HL-60 (cell line): Measurements from ENCODE around the gene ARIH2.

Experiments used
- GABPA ChIP-seq: IDR thresholded peaks from 2 replicates; pipeline ENCODE4 v1.6.1; 2012; ENCODE audit warnings: low read depth
- POLR2AphosphoS5 ChIP-seq: IDR thresholded peaks from 2 replicates; pipeline ENCODE4 v1.6.1; 2012; ENCODE audit warnings: low read depth
- TF ChIP-seq, protein P1 (sequence below): IDR thresholded peaks from one replicate; pipeline ENCODE4 v1.5.1; 2011; ENCODE audit warnings: low read length, control low read depth, inconsistent platforms; ENCODE audit not compliant: insufficient read depth
- TF ChIP-seq, protein P2 (sequence below): IDR thresholded peaks from 2 replicates; pipeline ENCODE4 v1.6.1; 2012; ENCODE audit warnings: low read depth; ENCODE audit not compliant: insufficient replicate concordance

DNA sequence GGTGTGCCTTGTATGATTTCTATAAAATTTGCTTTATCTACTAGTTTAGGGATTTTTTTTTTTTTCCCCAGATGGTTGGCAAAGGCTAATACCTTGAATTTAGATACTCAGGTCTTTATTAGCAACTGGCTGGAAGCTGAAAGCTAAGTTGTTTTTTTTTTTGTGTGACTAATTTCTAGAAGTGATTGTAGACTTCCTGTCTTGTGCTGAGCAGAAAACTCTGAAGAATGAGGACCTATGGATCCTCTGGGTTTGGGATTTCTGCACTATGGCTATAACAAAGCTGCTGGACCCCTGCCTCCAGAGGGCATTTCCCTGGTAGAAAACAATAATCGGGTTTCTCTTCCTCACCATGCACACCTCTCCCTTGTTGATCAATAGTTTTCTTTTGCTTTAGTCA, 10.0 kb downstream of the ARIH2 start:
- TF ChIP-seq, protein P1, sequence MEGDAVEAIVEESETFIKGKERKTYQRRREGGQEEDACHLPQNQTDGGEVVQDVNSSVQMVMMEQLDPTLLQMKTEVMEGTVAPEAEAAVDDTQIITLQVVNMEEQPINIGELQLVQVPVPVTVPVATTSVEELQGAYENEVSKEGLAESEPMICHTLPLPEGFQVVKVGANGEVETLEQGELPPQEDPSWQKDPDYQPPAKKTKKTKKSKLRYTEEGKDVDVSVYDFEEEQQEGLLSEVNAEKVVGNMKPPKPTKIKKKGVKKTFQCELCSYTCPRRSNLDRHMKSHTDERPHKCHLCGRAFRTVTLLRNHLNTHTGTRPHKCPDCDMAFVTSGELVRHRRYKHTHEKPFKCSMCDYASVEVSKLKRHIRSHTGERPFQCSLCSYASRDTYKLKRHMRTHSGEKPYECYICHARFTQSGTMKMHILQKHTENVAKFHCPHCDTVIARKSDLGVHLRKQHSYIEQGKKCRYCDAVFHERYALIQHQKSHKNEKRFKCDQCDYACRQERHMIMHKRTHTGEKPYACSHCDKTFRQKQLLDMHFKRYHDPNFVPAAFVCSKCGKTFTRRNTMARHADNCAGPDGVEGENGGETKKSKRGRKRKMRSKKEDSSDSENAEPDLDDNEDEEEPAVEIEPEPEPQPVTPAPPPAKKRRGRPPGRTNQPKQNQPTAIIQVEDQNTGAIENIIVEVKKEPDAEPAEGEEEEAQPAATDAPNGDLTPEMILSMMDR: no peak
- no peak for TF ChIP-seq POLR2AphosphoS5
- no peak for TF ChIP-seq GABPA
- TF ChIP-seq, protein P2, sequence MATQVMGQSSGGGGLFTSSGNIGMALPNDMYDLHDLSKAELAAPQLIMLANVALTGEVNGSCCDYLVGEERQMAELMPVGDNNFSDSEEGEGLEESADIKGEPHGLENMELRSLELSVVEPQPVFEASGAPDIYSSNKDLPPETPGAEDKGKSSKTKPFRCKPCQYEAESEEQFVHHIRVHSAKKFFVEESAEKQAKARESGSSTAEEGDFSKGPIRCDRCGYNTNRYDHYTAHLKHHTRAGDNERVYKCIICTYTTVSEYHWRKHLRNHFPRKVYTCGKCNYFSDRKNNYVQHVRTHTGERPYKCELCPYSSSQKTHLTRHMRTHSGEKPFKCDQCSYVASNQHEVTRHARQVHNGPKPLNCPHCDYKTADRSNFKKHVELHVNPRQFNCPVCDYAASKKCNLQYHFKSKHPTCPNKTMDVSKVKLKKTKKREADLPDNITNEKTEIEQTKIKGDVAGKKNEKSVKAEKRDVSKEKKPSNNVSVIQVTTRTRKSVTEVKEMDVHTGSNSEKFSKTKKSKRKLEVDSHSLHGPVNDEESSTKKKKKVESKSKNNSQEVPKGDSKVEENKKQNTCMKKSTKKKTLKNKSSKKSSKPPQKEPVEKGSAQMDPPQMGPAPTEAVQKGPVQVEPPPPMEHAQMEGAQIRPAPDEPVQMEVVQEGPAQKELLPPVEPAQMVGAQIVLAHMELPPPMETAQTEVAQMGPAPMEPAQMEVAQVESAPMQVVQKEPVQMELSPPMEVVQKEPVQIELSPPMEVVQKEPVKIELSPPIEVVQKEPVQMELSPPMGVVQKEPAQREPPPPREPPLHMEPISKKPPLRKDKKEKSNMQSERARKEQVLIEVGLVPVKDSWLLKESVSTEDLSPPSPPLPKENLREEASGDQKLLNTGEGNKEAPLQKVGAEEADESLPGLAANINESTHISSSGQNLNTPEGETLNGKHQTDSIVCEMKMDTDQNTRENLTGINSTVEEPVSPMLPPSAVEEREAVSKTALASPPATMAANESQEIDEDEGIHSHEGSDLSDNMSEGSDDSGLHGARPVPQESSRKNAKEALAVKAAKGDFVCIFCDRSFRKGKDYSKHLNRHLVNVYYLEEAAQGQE: no peak
